Fibroblast of lung (primary cell): Measurements from ENCODE around the gene ADAMTSL1. TPM values are rescaled to one million over a fixed set of nuclear protein-coding genes. Genes with fewer than 3 reads are reported as not detected.
"Not testable (repeated sequence)": the region's sequence is repeated elsewhere in the genome, so short reads cannot be mapped to it uniquely, and the experiment has no call there.

Experiments used
- DNase-seq, 2 donors: peaks; one replicate each; pipeline versions ENCODE4 v3.0.0 to v3.0.0-alpha.2; 2010; ENCODE audit warnings: low read depth in 2 of 2
- H2AFZ ChIP-seq: 2 replicates; pipeline ENCODE4 v1.5.1; 2012; ENCODE audit warnings: low read length, control low read depth, inconsistent platforms
- H3K27ac ChIP-seq: 2 replicates; pipeline ENCODE4 v1.5.1; 2011; ENCODE audit warnings: low read length, control low read depth; ENCODE audit not compliant: insufficient read depth
- H3K27me3 ChIP-seq: 2 replicates; pipeline ENCODE4 v1.5.1; 2011; ENCODE audit warnings: mild to moderate bottlenecking, low read length; ENCODE audit not compliant: control insufficient read depth, insufficient read depth
- H3K36me3 ChIP-seq: 2 replicates; pipeline ENCODE4 v1.5.1; 2011; ENCODE audit warnings: low read length; ENCODE audit not compliant: control insufficient read depth, insufficient read depth
- H3K4me1 ChIP-seq: 2 replicates; pipeline ENCODE4 v1.5.1; 2011; ENCODE audit warnings: low read length; ENCODE audit not compliant: control insufficient read depth, insufficient read depth; ENCODE audit errors: extremely low read depth
- H3K4me2 ChIP-seq: 2 replicates; pipeline ENCODE4 v1.5.1; 2011; ENCODE audit warnings: low read length, control low read depth; ENCODE audit not compliant: insufficient read depth; ENCODE audit errors: extremely low read depth
- H3K4me3 ChIP-seq, 4 experiments: fragments of 200-600 bp in 1 of 4; sonication (generic) in 1 of 4; replicated peaks in 1 of 4; 2 replicates each; pipeline ENCODE4 v1.5.1; 2011 to 2016; ENCODE audit warnings: low read length in 4 of 4, low read depth in 3 of 4, mild to moderate bottlenecking in 3 of 4, control low read depth in 2 of 4, inconsistent platforms in 1 of 4, mixed read lengths in 1 of 4; ENCODE audit not compliant: insufficient read depth in 1 of 4; ENCODE audit errors: control extremely low read depth in 1 of 4
- H3K79me2 ChIP-seq: 2 replicates; pipeline ENCODE4 v1.5.1; 2012; ENCODE audit warnings: mild to moderate bottlenecking, low read length, inconsistent platforms; ENCODE audit not compliant: control insufficient read depth, insufficient read depth
- H3K9ac ChIP-seq: 2 replicates; pipeline ENCODE4 v1.5.1; 2011; ENCODE audit warnings: mild to moderate bottlenecking, low read length, control low read depth; ENCODE audit not compliant: insufficient read depth
- H3K9me3 ChIP-seq: 2 replicates; pipeline ENCODE4 v1.5.1; 2012; ENCODE audit warnings: low read depth, low read length; ENCODE audit not compliant: control insufficient read depth, insufficient read depth
- H4K20me1 ChIP-seq: 2 replicates; pipeline ENCODE4 v1.5.1; 2011; ENCODE audit warnings: low read length; ENCODE audit not compliant: control insufficient read depth, insufficient read depth; ENCODE audit errors: extremely low read depth
- CTCF ChIP-seq, 2 donors: IDR thresholded peaks in 1 of 2; conservative IDR thresholded peaks in 1 of 2; 1 replicate in 1 of 2; 2 replicates in 1 of 2; pipeline ENCODE4 v1.5.1; 2011 to 2012; ENCODE audit warnings: low read length in 2 of 2, control low read depth in 1 of 2, inconsistent platforms in 1 of 2, low read depth in 1 of 2, mild to moderate bottlenecking in 1 of 2
- EZH2 ChIP-seq: IDR thresholded peaks from 2 replicates; pipeline ENCODE4 v1.5.1; 2012; ENCODE audit warnings: low read length, control low read depth, mild to moderate bottlenecking; ENCODE audit errors: missing control alignments
- polyA plus RNA-seq, 2 donors: library from polyadenylated mRNA; depleted of rRNA in 1 of 2; stranded (reverse) in 1 of 2; unstranded in 1 of 2; fragments of >200 nt; gene quantifications; 2 replicates each; pipeline ENCODE4 v1.2.1, GENCODE V29; 2011 to 2012; ENCODE audit warnings: missing spikeins in 1 of 2
- total RNA-seq: library from RNA; depleted of rRNA; stranded (reverse); fragments of >200 nt; gene quantifications from 2 replicates; pipeline ENCODE4 v1.2.1, GENCODE V29; 2014

The ADAMTSL1 gene
- total and polyA plus RNA-seq, 2 donors (not counting 1 experiment from before 2014, with no cell fraction given), result 19.3 to 27.9 TPM

DNA sequence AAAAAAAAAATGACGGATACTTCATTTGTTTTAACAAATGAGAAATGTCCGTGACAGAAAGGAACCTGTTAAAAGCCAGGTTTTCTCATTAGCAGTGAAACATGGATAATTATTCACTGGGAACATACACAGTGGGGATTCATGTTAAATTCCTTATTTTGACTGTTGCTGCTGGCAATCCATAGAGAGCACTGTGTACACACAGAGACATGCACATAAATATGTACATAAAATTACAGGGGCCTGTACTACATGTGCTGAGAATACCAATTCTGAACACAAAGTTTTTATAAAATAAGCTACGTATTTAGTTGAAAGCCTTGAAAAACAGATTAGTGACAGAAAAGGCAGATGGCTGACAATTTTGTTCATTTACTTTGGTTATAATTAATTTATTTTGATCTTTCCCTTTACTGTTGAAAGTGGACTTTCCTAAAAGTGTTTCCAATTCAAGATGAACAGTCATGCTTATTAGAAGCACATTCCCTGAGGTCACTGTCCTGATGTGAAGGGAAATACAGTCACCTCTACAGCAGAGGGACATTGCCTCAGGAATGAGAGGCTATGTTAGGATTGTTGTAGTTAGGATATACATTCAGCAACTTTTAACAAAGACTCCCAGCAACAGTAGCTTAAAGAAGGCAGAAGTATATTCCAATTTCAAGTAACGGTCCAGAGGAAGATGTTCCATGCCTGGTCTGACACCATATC, 392.3 kb downstream of the ADAMTSL1 start:
- Histone ChIP-seq H3K27me3 (no peaks in the 10 kb centered on the region), H3K9me3 (no peaks in the 10 kb centered on the region), H3K4me1 (no peaks in the 10 kb centered on the region), H3K79me2 (no peaks in the 10 kb centered on the region), H3K9ac (no peak overlapping the region), H3K4me3 (no peak overlapping the region), H2AFZ (no peak overlapping the region), H4K20me1 (no peaks in the 10 kb centered on the region), H3K36me3 (no peaks in the 10 kb centered on the region), H3K27ac (no peak overlapping the region), H3K4me2 (no peak overlapping the region)
- no peak for TF ChIP-seq EZH2
- no peak for DNase-seq

- TF ChIP-seq EZH2 (no peak), CTCF (conservative IDR thresholded peaks at IDR 0.05 in 1 of 2, IDR thresholded peaks at IDR 0.05 in 1 of 2; ENCODE audit: low read depth in 1 of 2, low read length in 2 of 2) (no peak)
- Histone ChIP-seq H3K36me3 (no peaks in the 10 kb centered on the region), H3K79me2 (no peaks in the 10 kb centered on the region), H3K4me1 (no peaks in the 10 kb centered on the region), H3K27ac (no peak overlapping the region), H4K20me1 (no peaks in the 10 kb centered on the region), H3K4me3 (no peak overlapping the region), H3K4me2 (no peak overlapping the region), H3K27me3 (no peaks in the 10 kb centered on the region), H2AFZ (no peak overlapping the region), H3K9me3 (no peaks in the 10 kb centered on the region), H3K9ac (no peak overlapping the region)
- DNase-seq, result no peak
These were observed 395.8 kb downstream of the ADAMTSL1 start for GRCh38 chr9:18869725-18870124.

- Histone ChIP-seq H3K9me3 (no peaks in the 10 kb centered on the region), H3K4me3 (no peak overlapping the region), H3K9ac (no peak overlapping the region), H2AFZ (no peak overlapping the region), H4K20me1 (no peaks in the 10 kb centered on the region), H3K27ac (no peak overlapping the region), H3K27me3 (no peaks in the 10 kb centered on the region), H3K36me3 (no peaks in the 10 kb centered on the region), H3K4me2 (no peak overlapping the region), H3K4me1 (no peaks in the 10 kb centered on the region), H3K79me2 (no peaks in the 10 kb centered on the region)
- DNase-seq, result no peak
- TF ChIP-seq CTCF (conservative IDR thresholded peaks at IDR 0.05 in 1 of 2, IDR thresholded peaks at IDR 0.05 in 1 of 2; ENCODE audit: low read depth in 1 of 2, low read length in 2 of 2), result no peak
- no peak for TF ChIP-seq EZH2
These were observed 400.1 kb downstream of the ADAMTSL1 start for GRCh38 chr9:18874069-18874468.

- H3K27me3 ChIP-seq, DNase-seq, H2AFZ ChIP-seq, H4K20me1 ChIP-seq, H3K79me2 ChIP-seq, H3K4me3 ChIP-seq, H3K9ac ChIP-seq, H3K4me2 ChIP-seq, H3K36me3 ChIP-seq, H3K9me3 ChIP-seq, H3K27ac ChIP-seq, H3K4me1 ChIP-seq: not testable (repeated sequence)
These were observed 401.0 kb downstream of the ADAMTSL1 start for GRCh38 chr9:18874990-18875389.
